Stimulated activated CD8-positive, alpha-beta memory T cell treated with anti-CD3 and anti-CD28 coated beads, Interleukin-2, amount 100 ng/mL, for 1 hour (primary cell): Measurements from ENCODE around the gene GRAMD2B.
"Not testable (repeated sequence)": the region's sequence is repeated elsewhere in the genome, so short reads cannot be mapped to it uniquely, and the experiment has no call there.

Source experiments
- DNase-seq, 2 donors: peaks; one replicate each; pipeline ENCODE4 v3.0.0-alpha.2; 2020; ENCODE audit warnings: low read depth in 2 of 2

GRAMD2B gene

DNA sequence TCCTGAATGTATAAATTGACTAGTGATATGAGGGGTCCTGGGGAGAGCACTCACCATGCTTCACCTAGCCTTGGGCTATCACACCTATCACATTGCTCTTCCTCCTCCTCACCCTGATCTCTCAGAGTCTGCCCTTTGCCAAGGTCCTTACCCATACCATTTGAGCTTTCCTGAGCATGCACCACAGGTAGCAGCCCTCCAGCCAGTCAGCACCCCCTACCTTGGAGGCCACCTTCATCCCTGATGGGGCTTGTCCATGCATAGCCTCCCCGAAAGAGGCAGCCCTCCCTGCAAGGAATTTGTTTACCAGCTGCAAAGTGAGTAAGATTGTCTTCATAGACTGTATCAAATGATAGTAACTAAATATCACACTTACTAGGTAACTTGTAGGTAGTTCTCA lies 88.8 kb downstream of the GRAMD2B start:
- no peak for DNase-seq

DNA sequence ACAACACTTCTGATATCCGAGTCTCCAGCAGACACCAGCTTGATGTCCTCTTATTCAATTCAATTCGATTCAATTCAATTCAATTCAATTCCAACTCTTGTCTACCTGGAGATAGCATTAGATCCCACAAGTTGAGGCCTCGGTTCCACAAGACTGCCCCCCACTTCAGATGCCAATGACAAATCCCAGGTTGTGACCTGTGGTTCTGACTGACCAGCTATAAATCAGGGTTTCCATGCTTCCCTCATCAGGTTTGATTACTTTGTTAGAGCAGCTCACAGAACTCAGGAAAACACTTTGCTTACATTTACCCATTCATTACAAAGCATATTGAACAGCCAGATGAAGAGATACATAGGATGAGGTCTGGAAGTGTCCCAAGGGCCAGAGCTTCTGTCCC lies 89.2 kb downstream of the GRAMD2B start:
- no peak for DNase-seq

DNA sequence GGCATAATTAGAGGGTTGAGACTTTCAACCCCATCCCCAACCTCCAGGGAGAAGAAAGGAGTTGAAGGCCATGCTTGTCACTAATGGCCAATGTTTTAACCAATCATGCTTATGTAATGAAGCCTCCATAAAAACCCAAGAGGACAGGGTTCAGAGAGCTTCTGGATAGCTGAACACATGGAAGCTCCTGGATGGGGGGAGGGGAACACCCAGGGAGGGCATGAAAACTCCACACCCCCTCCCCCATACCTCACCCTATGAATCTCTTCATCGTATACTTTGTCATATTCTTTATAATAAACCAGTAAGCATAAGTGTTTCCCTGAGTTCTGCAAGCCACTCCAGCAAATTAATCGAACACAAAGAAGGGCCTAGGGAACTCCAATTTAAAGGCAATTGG lies 90.1 kb downstream of the GRAMD2B start:
- no peak for DNase-seq

DNA sequence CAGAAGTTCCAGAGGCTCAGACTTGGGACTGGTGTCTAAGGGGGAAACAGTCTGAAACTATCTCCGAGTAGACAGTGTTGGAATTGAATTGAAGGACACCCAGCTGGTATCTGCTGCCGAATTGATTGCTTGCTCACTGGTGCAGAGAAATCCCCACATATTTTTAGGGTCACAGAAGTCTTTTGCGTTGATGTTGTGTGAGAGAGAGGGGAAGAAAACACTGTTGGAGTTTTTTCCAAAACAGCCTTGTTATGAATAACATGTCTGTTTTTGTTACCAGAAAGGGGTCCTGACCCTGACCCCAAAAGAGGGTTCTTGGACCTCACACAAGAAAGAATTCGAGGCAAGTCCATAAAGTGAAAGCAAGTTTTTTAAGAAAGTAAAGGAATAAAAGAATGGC lies 90.5 kb downstream of the GRAMD2B start:
- DNase-seq, result no peak

DNA sequence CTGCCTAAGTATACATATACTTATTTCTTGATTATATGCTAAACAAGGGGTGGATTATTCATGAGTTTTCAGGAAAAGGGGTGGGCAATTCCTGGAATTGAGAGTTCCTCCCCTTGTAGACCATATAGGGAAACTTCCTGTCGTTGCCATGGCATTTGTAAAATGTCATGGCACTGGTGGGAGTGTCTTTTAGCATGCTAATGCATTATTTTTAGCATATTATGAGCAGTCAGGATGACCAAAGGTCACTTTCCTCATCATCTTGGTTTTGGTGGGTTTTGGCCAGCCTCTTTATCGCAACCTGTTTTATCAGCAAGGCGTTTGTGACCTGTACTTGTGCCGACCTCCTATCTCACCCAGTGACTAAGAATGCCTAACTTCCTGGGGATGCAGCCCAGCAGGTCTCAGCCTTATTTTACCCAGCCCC lies 90.9 kb downstream of the GRAMD2B start:
- DNase-seq, result no peak

DNA sequence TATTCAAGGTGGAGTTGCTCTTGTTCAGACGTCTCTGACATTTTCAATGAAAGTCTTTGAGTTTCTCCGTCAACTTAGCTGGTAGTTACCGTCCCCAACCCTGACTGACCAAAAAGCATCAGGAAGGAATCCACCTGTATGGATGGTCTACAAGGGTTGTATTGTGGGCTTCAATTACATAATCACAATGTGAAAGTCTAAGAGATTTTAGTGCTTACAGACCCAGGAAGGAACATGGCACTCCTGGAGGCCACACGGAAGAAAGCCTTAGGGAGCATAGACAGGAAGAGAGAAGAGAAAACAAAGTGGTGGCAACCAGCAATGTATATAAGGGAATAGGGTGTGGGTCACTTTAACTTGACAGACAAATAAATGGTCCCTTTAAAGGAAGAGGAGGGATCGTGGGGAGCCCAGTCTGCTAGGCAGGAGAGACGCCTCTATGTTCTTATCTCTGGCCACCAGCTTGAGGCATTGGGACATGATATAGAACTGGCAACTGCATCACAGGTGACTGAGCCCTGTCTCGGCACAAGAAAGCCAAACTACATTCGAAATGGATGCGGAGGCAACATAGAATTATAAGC lies 91.4 kb downstream of the GRAMD2B start:
- DNase-seq, result no peak

DNA sequence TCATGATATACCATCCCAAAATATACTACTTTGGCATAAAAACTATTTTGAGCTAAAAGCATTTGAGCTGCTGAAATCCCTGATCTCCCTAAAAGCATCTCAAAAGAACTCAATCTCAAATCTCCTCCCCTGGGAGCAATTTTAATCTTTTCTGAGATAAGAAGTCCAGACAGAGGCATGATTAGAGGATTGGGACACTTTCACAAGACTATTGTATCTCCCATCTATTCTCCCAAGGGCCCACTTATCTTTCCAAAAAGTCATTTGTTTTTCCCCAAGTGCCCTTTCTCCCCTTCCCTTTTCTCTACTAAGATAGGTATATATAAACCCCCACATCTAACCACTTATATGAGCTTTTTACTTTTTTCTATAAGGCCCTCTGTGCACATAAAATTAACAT lies 92.1 kb downstream of the GRAMD2B start:
- no peak for DNase-seq

DNA sequence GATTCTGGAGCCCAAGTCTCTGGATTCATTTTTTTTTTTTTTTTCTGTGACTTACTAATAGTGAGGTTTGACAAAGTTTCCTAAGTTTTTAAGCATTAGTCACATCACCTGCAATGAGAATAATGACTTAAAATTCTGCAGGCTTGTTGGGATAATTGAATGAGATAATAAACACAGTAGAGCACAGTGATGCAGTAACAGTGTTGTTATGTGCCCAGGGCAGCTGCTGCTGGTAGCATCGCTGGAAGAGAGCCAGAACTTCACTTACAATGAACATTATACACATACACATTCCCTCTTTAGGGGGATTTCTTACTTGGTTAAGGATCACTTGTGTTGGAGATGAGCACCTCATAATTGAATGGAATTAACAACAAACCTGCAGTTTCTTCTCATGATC lies 92.9 kb downstream of the GRAMD2B start:
- no peak for DNase-seq

DNA sequence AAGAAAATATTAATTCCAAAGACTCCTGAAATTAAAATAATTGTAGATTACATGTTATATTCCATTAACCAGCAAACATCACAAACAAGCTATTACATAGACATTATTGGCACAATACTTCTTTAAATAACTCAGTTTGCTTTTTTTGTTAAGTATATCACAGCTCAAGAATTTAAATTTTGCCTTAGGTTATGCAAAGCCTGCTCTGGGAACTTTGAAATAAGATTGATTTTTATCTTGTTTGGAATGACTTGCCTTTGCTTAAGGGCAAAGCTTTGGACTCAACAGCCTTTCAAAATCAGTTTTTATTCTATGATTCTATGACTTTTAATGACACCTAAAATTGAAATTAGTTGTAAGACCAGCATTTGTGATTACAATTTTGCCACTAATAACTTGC lies 93.6 kb downstream of the GRAMD2B start:
- DNase-seq, result no peak

DNA sequence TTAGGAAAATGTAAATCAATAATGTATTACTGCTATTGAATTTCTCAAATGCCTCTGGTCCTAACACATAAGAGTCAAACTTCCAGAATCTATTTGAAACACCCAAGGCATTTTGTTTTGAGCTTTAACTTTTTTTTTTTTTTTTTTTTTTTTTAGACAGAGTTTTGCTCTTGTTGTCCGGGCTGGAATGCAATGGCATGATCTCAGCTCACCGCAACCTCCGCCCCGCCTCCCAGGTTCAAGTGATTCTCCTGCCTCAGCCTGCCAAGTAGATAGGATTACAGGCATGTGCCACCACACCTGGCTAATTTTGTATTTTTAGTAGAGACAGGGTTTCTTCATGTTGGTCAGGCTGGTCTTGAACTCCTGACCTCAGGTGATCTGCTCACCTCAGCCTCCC lies 96.0 kb downstream of the GRAMD2B start:
- not testable (repeated sequence) for DNase-seq

DNA sequence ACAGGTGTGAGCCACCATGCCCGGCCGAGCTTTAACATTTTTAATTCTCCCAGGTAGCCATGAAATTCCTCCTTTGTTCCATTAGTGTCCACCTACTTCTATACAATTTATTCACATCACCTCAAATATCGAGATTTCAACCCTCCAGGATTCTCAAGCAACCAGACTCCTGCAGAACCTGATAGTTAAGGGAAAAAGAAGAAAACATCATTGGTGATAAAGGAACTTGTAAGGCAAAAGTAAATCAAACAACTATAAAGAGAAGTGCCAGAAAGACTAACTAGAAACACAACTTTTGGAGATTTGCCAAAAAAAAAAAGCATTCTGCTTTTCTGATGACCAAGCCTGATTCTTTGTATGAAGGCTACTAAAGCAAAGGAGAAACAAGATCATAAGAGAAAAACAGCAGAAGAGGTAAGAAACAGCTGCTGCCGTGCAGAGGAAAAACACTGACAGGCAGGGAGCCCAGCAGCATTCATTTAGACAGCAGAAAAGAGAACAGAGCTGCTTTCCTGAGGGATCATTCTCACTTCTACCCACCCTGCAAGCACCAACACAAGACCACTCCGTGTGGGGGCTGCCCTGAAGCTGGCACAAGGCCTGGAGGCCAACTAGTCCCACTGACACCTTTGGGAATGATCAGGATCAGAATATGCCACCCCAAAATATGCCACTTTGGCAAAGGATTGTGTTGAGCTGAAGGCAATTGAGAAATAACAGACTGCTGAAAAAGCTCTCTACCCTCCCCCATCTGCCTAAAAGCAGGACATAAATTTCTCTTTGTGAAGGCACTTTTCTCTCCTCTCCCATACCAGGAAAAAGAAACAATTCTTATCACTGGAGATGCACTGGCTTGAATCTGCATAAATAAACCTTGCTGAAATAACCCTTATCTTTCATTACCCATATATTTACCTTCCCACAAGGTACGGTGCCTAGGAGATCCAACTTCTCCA lies 96.7 kb downstream of the GRAMD2B start:
- DNase-seq, result no peak

DNA sequence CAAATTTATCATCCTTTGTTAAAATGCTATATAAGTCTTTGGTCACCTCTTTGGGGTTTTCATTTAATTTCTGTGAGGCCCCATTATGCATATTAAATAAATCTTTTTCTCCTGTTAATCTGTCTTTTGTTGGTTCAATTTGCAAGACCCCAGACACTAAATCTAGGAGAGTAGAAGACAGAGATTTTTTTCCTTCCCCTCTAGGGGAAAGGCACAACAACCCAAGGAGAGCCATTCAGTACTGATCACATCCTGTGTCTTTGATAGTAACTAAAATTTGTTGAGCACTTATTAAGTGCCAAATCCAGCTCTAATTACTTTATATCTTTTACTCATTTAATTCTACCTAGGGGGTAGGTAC lies 97.4 kb downstream of the GRAMD2B start:
- no peak for DNase-seq

DNA sequence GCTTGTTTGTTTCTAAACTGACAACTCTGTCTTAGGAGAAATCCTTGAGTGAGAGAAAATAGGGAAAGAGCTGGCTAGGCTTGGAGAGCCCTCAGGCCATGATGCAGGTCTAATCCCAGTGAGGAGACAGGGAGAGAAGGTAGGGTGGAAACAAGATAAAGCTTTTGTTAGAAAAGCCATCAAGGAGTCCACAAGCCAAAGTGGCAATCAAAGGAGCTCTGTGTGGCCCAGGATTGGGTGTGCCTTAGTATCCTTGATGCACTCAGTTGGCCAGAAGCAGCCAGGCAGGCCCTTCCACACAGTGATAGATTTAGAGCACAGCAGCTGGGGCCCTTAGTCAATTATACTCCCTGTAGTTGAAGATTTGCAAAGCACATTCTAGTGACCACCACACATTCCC lies 97.9 kb downstream of the GRAMD2B start:
- DNase-seq, result no peak

DNA sequence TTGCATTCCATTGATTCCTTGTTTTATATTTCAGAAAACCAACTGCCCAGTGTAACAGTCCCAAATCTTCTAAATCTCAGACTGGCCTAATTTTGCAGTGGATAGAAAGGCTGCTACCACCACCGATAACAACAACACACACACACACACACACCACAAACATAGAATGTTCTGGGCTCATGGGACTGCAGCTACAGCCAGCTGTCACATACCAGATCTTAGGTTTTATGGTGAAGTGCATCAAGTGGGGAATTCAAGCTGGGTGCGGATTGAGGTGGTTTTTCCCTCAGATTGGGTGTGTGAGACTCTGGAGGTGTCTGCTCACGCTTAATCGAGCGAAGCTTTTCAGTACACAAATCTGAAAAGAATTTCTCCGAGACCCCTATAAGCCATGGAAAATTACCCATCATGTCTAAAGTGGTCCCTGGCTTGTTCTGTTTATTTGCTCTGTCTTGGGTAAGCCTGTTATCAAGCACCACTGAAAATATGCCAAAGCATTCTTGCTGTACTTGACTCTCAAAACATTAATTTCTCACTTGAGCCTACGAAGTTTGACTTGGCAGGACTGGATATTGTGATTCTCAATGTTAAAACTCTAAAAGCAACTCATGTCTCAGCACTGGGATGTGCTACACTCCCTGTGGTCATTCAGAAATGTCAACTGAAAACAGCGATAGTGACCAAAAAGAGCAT lies 100.8 kb downstream of the GRAMD2B start:
- DNase-seq, result no peak

DNA sequence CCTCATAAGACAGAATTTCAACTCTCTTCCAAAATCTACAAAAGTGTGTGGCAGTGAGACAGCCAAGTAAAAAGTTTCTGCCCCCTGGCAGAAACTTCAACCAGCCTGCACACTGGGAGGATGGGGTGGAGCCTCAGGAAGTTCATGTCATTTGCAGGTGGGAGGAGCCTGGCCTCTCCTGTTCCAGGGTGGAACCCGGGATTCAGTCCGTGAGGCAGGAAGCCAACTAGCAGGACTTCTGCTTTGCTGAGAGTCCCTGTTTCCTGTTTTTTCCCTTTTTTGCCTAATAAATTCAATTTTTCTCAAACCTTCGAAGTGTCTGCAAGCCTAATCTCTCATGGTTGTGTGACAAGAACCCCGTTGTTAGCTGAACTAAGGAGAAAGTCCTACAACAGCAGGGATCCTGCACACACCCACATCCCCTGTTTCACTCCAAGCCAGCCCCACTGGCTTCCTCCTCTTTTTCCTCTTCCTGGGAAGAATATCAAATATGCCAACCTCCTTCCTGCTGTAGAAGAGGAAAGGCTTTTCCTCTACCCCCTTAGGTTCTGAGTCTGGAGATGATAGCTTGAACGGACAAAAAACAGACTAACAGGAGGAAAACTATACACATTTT lies 102.5 kb downstream of the GRAMD2B start:
- DNase-seq, result no peak

DNA sequence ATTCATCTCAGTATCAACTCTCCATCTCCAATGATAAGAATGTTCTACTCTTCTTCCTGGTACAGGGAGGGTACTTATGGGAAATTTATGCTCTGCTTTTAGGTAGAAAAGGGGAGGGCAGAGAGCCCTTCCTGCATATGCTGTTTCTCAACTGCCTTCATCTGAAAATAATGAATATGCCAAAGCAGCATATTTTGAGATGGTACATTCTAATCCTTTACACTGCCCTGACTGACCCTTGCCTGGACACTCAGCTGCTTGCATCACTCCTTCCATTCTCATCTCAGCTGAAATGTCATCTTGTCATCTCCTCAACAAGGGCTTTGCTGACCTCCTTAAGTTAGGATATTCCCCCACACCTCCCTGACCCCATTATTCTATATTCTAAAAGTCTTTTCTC lies 103.3 kb downstream of the GRAMD2B start:
- DNase-seq, result no peak

DNA sequence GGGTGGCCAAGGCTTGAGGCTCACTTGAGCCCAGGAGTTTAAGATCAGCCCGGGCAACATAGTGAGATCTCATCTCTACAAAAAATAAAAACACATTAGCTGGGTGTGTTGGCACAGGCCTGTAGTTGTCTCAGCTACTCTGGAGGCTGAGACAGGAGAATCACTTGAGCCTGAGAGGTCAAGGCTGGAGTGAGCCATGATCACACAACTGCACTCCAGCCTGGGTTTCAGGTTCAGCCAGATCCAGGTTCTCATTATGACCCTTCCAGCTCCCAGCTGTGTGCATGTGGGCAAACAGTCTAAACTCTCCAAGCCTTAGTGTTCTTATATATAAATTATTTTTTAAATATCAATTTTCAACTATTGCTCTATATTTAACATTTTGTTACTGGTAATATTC lies 103.9 kb downstream of the GRAMD2B start:
- no peak for DNase-seq

DNA sequence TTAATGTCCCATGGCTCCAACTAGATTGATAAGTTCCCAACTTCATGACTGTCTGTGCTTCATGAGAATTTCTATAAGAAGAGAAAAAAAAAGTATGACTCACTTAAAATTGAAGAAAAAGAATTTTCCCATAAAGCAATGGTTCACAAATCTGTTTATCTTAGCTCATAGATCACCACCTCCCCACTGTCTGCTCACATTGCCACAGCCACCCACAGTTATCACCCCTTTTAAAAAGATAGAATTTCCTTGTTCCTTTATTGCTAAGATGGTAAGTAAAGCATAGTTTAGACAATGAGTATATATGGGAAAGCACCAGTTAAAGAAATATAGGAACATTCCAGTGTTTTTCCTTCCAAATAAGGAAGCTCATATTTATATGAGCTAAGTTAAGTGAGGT lies 104.7 kb downstream of the GRAMD2B start:
- DNase-seq, result no peak

DNA sequence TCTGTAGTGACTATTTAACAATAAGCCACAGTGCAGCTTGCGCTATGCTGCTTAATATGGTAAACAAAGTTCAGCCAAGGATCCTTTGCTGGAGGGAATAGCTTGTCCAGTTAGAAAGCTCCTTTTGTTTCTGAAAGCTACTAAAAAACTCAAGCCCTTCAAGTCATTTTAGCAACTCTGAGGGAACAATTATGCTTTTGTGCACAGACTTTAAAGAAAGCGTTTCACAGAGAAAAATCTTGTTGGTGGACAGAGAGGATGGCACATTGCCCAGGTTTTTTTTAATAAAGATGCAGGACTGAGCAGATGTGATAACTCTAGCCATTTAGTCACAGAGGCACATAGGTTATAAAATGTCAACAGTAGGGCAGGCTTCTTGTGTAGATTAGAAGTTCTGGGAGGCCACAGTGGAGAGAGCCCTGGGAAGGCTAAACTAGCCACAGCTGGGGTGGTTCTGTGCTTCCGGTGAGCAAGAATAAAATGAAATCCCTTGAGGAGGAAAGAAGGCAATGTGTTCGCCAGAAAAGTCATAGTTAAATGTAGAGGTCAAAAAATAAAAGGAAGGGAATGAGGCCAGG lies 108.4 kb downstream of the GRAMD2B start:
- DNase-seq, result no peak

DNA sequence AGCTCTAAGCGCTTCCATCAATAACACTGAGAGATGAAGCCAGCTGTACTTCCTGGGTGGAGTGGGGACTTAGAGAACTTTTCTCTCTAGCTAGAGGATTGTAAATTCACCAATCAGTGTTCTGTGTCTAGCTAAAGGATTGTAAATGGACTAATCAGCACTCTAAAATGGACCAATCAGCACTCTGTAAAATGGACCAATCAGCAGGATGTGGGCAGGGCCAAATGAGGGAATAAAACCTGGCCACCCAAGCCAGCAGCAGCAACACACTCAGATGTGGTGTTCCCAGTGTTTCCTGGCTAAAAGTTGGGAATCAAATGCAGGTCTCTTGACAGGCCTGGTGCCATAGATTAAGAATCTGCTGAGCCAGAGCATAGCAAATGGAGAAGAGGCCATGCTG lies 111.3 kb downstream of the GRAMD2B start:
- DNase-seq, result no peak

DNA sequence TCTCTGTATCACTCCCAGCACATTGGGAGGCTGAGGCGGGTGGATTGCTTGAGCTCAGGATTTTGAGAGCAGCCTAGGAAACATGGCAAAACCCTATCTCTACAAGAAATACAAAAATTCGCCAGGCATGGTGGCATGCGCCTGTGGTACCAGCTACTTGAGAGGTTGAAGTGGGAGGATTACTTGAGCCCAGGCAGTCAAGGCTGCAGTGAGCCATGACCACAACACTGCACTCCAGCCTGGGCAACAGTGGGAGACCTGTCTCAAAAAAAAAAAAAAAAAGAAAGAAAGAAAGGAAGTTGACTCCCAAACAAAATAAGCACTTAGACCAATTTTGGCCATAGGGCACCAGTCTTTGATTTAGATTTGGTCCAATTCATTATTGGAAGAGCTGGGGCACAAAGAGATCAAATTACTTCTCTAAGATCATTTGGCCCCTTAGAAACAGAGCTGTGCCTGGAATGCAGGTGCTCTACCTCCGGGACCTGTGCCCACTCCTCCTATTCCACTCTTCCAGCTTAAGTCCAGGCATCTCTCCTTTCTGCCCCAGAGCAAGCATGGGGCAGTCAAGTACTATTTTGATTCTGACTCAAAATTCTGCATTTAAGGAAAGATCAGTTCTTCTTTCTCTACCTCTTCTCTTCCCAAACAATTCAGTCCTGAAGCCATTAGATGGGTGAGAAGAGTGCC lies 112.8 kb downstream of the GRAMD2B start:
- DNase-seq, result no peak

DNA sequence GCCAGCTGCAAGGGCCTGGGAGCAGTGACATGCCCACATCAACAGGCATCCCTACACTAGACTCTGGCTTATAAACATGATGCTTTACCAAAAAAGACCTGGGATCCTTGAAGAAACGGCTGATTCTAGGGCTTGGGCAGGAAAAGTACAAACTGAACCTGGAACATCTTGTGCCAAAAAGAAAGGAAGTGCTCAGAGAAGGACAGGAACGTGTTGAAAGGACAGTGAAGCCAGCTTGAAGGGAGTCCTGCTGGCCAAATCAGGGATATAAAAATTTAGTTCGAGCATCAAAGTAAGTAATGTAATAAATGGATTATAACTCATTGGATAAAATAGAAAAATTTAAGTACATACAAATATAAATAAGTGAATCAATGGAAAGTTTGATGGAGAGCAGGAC lies 113.7 kb downstream of the GRAMD2B start:
- DNase-seq, result no peak
